D721Med (cell line): ENCODE data around the gene FAM199X.
A peak's percentile ranks its signal among the peaks of the same experiment; 100 is the strongest.

ENCODE experiments used
- DNase-seq: peaks from one replicate; pipeline ENCODE4 v3.0.0; 2011; ENCODE audit warnings: low spot score; ENCODE audit not compliant: insufficient read length
- FAIRE-seq: peaks from 2 replicates; lab custom pipeline; 2011; peaks lifted over from hg19 to GRCh38; lab: Jason Lieb, UNC
- CTCF ChIP-seq: IDR thresholded peaks from 2 replicates; pipeline ENCODE4 v1.5.1; 2012; ENCODE audit warnings: mild to moderate bottlenecking, control low read depth; ENCODE audit not compliant: insufficient read depth; ENCODE audit errors: missing control alignments

The FAM199X gene

GRCh38 chrX:104134583-104135261 lies 31.5 kb upstream of the FAM199X start:
- no peak for TF ChIP-seq CTCF
- FAIRE-seq = no peak
- no peak for DNase-seq

GRCh38 chrX:104135677-104136076 lies 30.6 kb upstream of the FAM199X start:
- FAIRE-seq (no peak), DNase-seq (no peak)
- no peak for TF ChIP-seq CTCF

GRCh38 chrX:104136241-104137019 lies 29.8 kb upstream of the FAM199X start:
- TF ChIP-seq CTCF = peak; percentile 59
- peak; percentile 93 for FAIRE-seq
- peak; percentile 20 for DNase-seq

GRCh38 chrX:104137496-104137895 lies 28.8 kb upstream of the FAM199X start:
- no peak for TF ChIP-seq CTCF
- FAIRE-seq (no peak), DNase-seq (no peak)

- FAIRE-seq (no peak), DNase-seq (no peak)
- no peak for TF ChIP-seq CTCF
Observed at GRCh38 chrX:104141087-104141760, 25.0 kb upstream of the FAM199X start.

- FAIRE-seq (no peak), DNase-seq (no peak)
- no peak for TF ChIP-seq CTCF
Observed at GRCh38 chrX:104151037-104151436, 15.2 kb upstream of the FAM199X start.
